Gastrocnemius medialis (tissue), 4 donors: ENCODE results near the gene MYO7A. TPM values are rescaled to one million over a fixed set of nuclear protein-coding genes. Genes with fewer than 3 reads are reported as not detected.

Experiments
- ATAC-seq, 2 donors: fragments of 150-250 bp; one replicate each; pipeline ENCODE4 v1.9.1; 2016
- DNase-seq, 2 donors: peaks; one replicate each; pipeline ENCODE4 v3.0.0-alpha.2; 2019
- H3K27ac ChIP-seq, 4 donors: fragments of 200-600 bp; sonication (generic); 1 replicate in 1 of 4; 2 replicates in 3 of 4; pipeline ENCODE4 v1.5.1; 2016 to 2018; ENCODE audit warnings: mild to moderate bottlenecking in 2 of 4, moderate library complexity in 1 of 4
- H3K27me3 ChIP-seq, 3 donors: fragments of 200-600 bp; sonication (generic) in 2 of 3; 1 replicate in 1 of 3; 2 replicates in 2 of 3; pipeline versions ENCODE4 v1.5.1 to v1.6.0; 2016 to 2019; ENCODE audit warnings: mild to moderate bottlenecking in 1 of 3, moderate library complexity in 1 of 3
- H3K36me3 ChIP-seq, 2 donors: fragments of 200-600 bp; sonication (generic) in 1 of 2; one replicate each; pipeline ENCODE4 v1.5.1; 2017 to 2018
- H3K4me1 ChIP-seq, 2 donors: fragments of 200-600 bp; sonication (generic) in 1 of 2; one replicate each; pipeline ENCODE4 v1.5.1; 2016 to 2017; ENCODE audit warnings: mild to moderate bottlenecking in 2 of 2
- H3K4me3 ChIP-seq, 4 donors: fragments of 200-600 bp; sonication (generic) in 3 of 4; 1 replicate in 1 of 4; 2 replicates in 3 of 4; pipeline ENCODE4 v1.5.1; 2016 to 2019; ENCODE audit warnings: mild to moderate bottlenecking in 2 of 4
- H3K9me3 ChIP-seq, 3 donors: fragments of 200-600 bp; sonication (generic) in 2 of 3; 1 replicate in 1 of 3; 2 replicates in 2 of 3; pipeline ENCODE4 v1.5.1; 2016 to 2019
- CTCF ChIP-seq, 5 experiments: fragments of 450-650 bp in 3 of 5; fragments of 200-600 bp in 2 of 5; sonication (generic) in 2 of 5; IDR thresholded peaks in 4 of 5; conservative IDR thresholded peaks in 1 of 5; 1 replicate in 4 of 5; 2 replicates in 1 of 5; pipeline ENCODE4 v1.5.1; 2016 to 2019; ENCODE audit warnings: antibody characterized with exemption in 5 of 5, mild to moderate bottlenecking in 3 of 5, moderate library complexity in 3 of 5
- POLR2A ChIP-seq, 2 donors: fragments of 450-650 bp; IDR thresholded peaks; one replicate each; pipeline ENCODE4 v1.6.1; 2017; ENCODE audit warnings: antibody characterized with exemption in 2 of 2, mild to moderate bottlenecking in 2 of 2, moderate library complexity in 2 of 2
- in situ Hi-C, 4 donors: fragments of 200-750 bp; cut with MboI; loops; one replicate each; pipeline versions ENCODE4 v1.15.0 to v1.8.0; 2017; ENCODE audit warnings: low sequenced_read_pairs in 4 of 4
- intact Hi-C: fragments of 100-400 bp; cut with DNase I; formaldehyde crosslinking; loops from one replicate; pipeline ENCODE4 v1.15.1; 2023; ENCODE audit warnings: low total_unique reads
- total RNA-seq, 4 donors: library from RNA; depleted of rRNA; stranded (reverse); fragments of >200 nt; gene quantifications; one replicate each; pipeline versions ENCODE4 v1.1.0 to v1.2.3, GENCODE V29; 2016

The MYO7A gene
- total RNA-seq, 4 donors from 2014 or later: 1.6 to 3.5 (median 2.1) TPM

- no peaks in the 10 kb centered on the region for H3K36me3 ChIP-seq
- H3K4me3 ChIP-seq: no peak overlapping the region
- ATAC-seq (no peak), DNase-seq (no peak)
- in situ Hi-C loops: no loop called here
- intact Hi-C loops: no loop called here
- no peaks in the 10 kb centered on the region for H3K4me1 ChIP-seq
- H3K9me3 ChIP-seq: no peaks in the 10 kb centered on the region
- no peaks in the 10 kb centered on the region for H3K27me3 ChIP-seq
- H3K27ac ChIP-seq: no peak overlapping the region
- no peak for TF ChIP-seq POLR2A (IDR thresholded peaks at IDR 0.05)
- TF ChIP-seq CTCF (IDR thresholded peaks at IDR 0.05 in 4 of 5, conservative IDR thresholded peaks at IDR 0.05 in 1 of 5): no peak
These were observed 27.0 kb upstream of the MYO7A start for GRCh38 chr11:77101043-77101537.

- intact Hi-C loops (no loop called here), in situ Hi-C loops (no loop called here)
- ATAC-seq (no peak), DNase-seq (no peak)
- no peak for TF ChIP-seq CTCF (IDR thresholded peaks at IDR 0.05 in 4 of 5, conservative IDR thresholded peaks at IDR 0.05 in 1 of 5)
- TF ChIP-seq POLR2A (IDR thresholded peaks at IDR 0.05): no peak
- no peaks in the 10 kb centered on the region for H3K9me3 ChIP-seq
- H3K27ac ChIP-seq: no peak within 1 kb of the TSS
- H3K4me3 ChIP-seq: no peak within 1 kb of the TSS
- no peaks in the 10 kb centered on the region for H3K36me3 ChIP-seq
- H3K4me1 ChIP-seq: no peaks in the 10 kb centered on the region
- no peaks in the 10 kb centered on the region for H3K27me3 ChIP-seq
These were observed 25.5 kb upstream of the MYO7A start, which contains the start of gene OMP for GRCh38 chr11:77102246-77103210. TSS of gene OMP (plus strand) at chr11:77102840. CDS start at chr11:77102840, 0 bp downstream.

GRCh38 chr11:77103319-77103718 is 24.7 kb upstream of the MYO7A start:
- ATAC-seq (no peak), DNase-seq (no peak)
- in situ Hi-C loops (no loop called here), intact Hi-C loops (no loop called here)
- Histone ChIP-seq H3K9me3 (no peaks in the 10 kb centered on the region), H3K27ac (no peak overlapping the region), H3K4me1 (no peaks in the 10 kb centered on the region), H3K27me3 (no peaks in the 10 kb centered on the region), H3K4me3 (no peak overlapping the region), H3K36me3 (no peaks in the 10 kb centered on the region)
- no peak for TF ChIP-seq POLR2A (IDR thresholded peaks at IDR 0.05)
- TF ChIP-seq CTCF (IDR thresholded peaks at IDR 0.05 in 4 of 5, conservative IDR thresholded peaks at IDR 0.05 in 1 of 5): no peak

GRCh38 chr11:77104727-77105126 is 23.3 kb upstream of the MYO7A start:
- Histone ChIP-seq H3K4me1 (no peaks in the 10 kb centered on the region), H3K4me3 (no peak overlapping the region), H3K27me3 (no peaks in the 10 kb centered on the region), H3K27ac (no peak overlapping the region), H3K9me3 (no peaks in the 10 kb centered on the region), H3K36me3 (no peaks in the 10 kb centered on the region)
- no peak for ATAC-seq
- no peak for TF ChIP-seq POLR2A (IDR thresholded peaks at IDR 0.05)
- no peak for TF ChIP-seq CTCF (IDR thresholded peaks at IDR 0.05 in 4 of 5, conservative IDR thresholded peaks at IDR 0.05 in 1 of 5)
- DNase-seq: no peak
- intact Hi-C loops: no loop called here
- in situ Hi-C loops: no loop called here
